AG09319 (cell line): ENCODE data around the gene PURA.

Experiments used
- DNase-seq: peaks from one replicate; pipeline ENCODE4 v3.0.0-alpha.2; 2010; ENCODE audit warnings: low read depth; ENCODE audit errors: extremely low read depth
- TF ChIP-seq, protein P1 (sequence below): IDR thresholded peaks from 2 replicates; pipeline ENCODE4 v1.5.1; 2011; ENCODE audit warnings: low read depth, mild to moderate bottlenecking, inconsistent platforms, low read length, moderate library complexity

The PURA gene

DNA sequence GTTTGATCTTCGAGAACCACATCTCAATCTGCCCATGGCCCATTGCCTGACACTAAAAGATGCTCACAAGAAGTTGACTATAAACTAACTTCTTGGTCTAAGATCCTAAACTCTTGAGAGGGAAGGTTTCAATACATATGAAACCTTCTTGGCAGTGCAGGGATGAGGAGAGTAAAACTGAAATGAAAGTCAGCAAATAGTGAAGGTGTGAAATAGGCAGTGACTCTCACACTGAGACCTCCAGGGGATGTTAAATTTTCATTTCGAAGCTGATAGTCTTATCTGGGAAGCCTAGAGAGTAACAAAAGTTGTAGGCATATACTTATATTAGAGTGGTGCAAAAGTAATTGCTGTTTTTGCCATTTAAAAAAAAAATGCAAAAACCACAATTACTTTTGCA is 60.1 kb downstream of the PURA start:
- TF ChIP-seq, protein P1, sequence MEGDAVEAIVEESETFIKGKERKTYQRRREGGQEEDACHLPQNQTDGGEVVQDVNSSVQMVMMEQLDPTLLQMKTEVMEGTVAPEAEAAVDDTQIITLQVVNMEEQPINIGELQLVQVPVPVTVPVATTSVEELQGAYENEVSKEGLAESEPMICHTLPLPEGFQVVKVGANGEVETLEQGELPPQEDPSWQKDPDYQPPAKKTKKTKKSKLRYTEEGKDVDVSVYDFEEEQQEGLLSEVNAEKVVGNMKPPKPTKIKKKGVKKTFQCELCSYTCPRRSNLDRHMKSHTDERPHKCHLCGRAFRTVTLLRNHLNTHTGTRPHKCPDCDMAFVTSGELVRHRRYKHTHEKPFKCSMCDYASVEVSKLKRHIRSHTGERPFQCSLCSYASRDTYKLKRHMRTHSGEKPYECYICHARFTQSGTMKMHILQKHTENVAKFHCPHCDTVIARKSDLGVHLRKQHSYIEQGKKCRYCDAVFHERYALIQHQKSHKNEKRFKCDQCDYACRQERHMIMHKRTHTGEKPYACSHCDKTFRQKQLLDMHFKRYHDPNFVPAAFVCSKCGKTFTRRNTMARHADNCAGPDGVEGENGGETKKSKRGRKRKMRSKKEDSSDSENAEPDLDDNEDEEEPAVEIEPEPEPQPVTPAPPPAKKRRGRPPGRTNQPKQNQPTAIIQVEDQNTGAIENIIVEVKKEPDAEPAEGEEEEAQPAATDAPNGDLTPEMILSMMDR = no peak
- no peak for DNase-seq

- peak; percentile 84 for DNase-seq
- TF ChIP-seq, protein P1 = no peak
Observed at GRCh38 chr5:140174465-140175366, 60.8 kb downstream of the PURA start, which contains the start of gene CYSTM1. TSS of gene CYSTM1 (plus strand) at chr5:140175188. CDS start at chr5:140194466, 19,278 bp downstream.
